HEK293T (cell line): Measurements from ENCODE around the gene PRAME.
A peak's percentile ranks its signal among the peaks of the same experiment; 100 is the strongest.

Experiments
- CTCF ChIA-PET: fragments of 350-600 bp; formaldehyde crosslinking; extraction: SDS; loops from one replicate; lab custom pipeline; 2021; ENCODE audit warnings: antibody characterized with exemption, inconsistent platforms; lab: Yijun Ruan, JAX
- POLR2A ChIA-PET: fragments of 350-600 bp; formaldehyde crosslinking; extraction: SDS; loops from one replicate; lab custom pipeline; 2020; ENCODE audit warnings: antibody characterized with exemption, inconsistent platforms; lab: Yijun Ruan, JAX
- DNase-seq: peaks from one replicate; pipeline ENCODE4 v3.0.0; 2012; ENCODE audit warnings: mixed read lengths; ENCODE audit errors: extremely low spot score
- ARNT ChIP-seq: fragments of 450-650 bp; IDR thresholded peaks from 2 replicates; pipeline ENCODE4 v1.6.1; 2017; ENCODE audit warnings: mild to moderate bottlenecking
- BHLHE40 ChIP-seq: fragments of 450-650 bp; IDR thresholded peaks from 2 replicates; pipeline ENCODE4 v1.6.1; 2016; ENCODE audit warnings: mild to moderate bottlenecking, moderate library complexity, borderline replicate concordance
- CTBP1 ChIP-seq: fragments of 450-650 bp; IDR thresholded peaks from 2 replicates; pipeline ENCODE4 v1.6.1; 2016; ENCODE audit warnings: borderline replicate concordance
- ELF4 ChIP-seq: fragments of 450-650 bp; IDR thresholded peaks from 2 replicates; pipeline ENCODE4 v1.6.1; 2017; ENCODE audit warnings: antibody characterized with exemption
- FOXA1 ChIP-seq: fragments of 450-650 bp; IDR thresholded peaks from 2 replicates; pipeline ENCODE4 v1.6.1; 2016; ENCODE audit warnings: mild to moderate bottlenecking
- FOXK2 ChIP-seq: fragments of 450-650 bp; IDR thresholded peaks from 2 replicates; pipeline ENCODE4 v1.6.1; 2016; ENCODE audit warnings: mild to moderate bottlenecking
- FOXM1 ChIP-seq: fragments of 450-650 bp; IDR thresholded peaks from 2 replicates; pipeline ENCODE4 v1.6.1; 2017; ENCODE audit warnings: mild to moderate bottlenecking, borderline replicate concordance
- HDGF ChIP-seq: fragments of 450-650 bp; IDR thresholded peaks from 2 replicates; pipeline ENCODE4 v1.6.1; 2017; ENCODE audit warnings: antibody characterized with exemption, borderline replicate concordance
- L3MBTL2 ChIP-seq: fragments of 450-650 bp; conservative IDR thresholded peaks from 2 replicates; pipeline ENCODE4 v1.6.1; 2016; ENCODE audit warnings: mild to moderate bottlenecking
- LEF1 ChIP-seq: fragments of 450-650 bp; IDR thresholded peaks from 2 replicates; pipeline ENCODE4 v1.6.1; 2017; ENCODE audit warnings: mild to moderate bottlenecking, borderline replicate concordance
- NFRKB ChIP-seq: fragments of 450-650 bp; IDR thresholded peaks from 2 replicates; pipeline ENCODE4 v1.6.1; 2016; ENCODE audit warnings: mild to moderate bottlenecking, moderate library complexity
- PKNOX1 ChIP-seq: fragments of 450-650 bp; IDR thresholded peaks from 2 replicates; pipeline ENCODE4 v1.6.1; 2016
- SP1 ChIP-seq: fragments of 450-650 bp; IDR thresholded peaks from 2 replicates; pipeline ENCODE4 v1.6.1; 2017
- SUZ12 ChIP-seq: fragments of 450-650 bp; IDR thresholded peaks from 2 replicates; pipeline ENCODE4 v1.6.1; 2016; ENCODE audit warnings: mild to moderate bottlenecking
- TARDBP ChIP-seq: fragments of 450-650 bp; IDR thresholded peaks from 2 replicates; pipeline ENCODE4 v1.6.1; 2016
- ZNF384 ChIP-seq: fragments of 450-650 bp; IDR thresholded peaks from 2 replicates; pipeline ENCODE4 v1.6.1; 2016

PRAME gene

GRCh38 chr22:22526125-22526912, 32.7 kb downstream of the PRAME start:
- no peak for DNase-seq
- ChIA-PET CTCF (interaction anchor here (0.6 kb wide), 1 partner anchor 7 kb away, joined by 3 read pairs; no protein-coding TSS in a partner anchor), POLR2A (no interaction called here)
- TF ChIP-seq PKNOX1 (peak; percentile 39; the same call in 1 of the 2 replicates), FOXA1 (no peak)

GRCh38 chr22:22523494-22523893, 35.6 kb downstream of the PRAME start:
- ChIA-PET CTCF (no interaction called here), POLR2A (no interaction called here)
- no peak for TF ChIP-seq CTBP1
- no peak for DNase-seq

DNA sequence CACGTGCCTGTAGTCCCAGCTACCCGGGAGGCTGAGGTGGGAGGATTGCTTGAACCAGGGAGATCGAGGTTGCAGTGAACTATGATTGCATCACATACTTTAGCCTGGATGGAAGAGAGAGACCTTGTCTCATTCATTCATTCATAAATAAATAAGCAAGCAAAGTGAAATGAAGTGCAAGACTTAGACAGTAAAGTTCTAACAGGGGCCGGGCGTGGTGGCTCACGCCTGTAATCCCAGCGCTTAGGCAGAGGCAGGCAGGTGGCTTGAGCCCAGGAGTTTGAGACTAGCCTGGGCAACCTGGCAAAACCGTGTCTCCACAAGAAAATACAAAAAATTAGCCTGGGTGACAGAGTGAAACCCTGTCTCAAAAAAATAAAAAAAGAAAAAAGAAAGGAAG, 37.4 kb downstream of the PRAME start:
- ChIA-PET POLR2A (interaction anchor here (1.7 kb wide), 1 partner anchor 13 kb away, joined by 3 read pairs; the partner anchor contains the start of gene ZNF280B), CTCF (no interaction called here)
- TF ChIP-seq L3MBTL2 (no peak), ARNT (no peak), SUZ12 (no peak), ZNF384 (no peak), BHLHE40 (no peak), LEF1 (no peak), PKNOX1 (no peak), CTBP1 (no peak), HDGF (no peak), NFRKB (no peak), FOXA1 (no peak), FOXM1 (no peak), TARDBP (no peak), SP1 (no peak), FOXK2 (no peak), ELF4 (no peak)

GRCh38 chr22:22520667-22521602, 38.1 kb downstream of the PRAME start:
- TF ChIP-seq CTBP1 (no peak), NFRKB (no peak), SP1 (no peak), ELF4 (no peak)
- ChIA-PET POLR2A (interaction anchor here (1.7 kb wide), 1 partner anchor 12 kb away, joined by 11 read pairs; the partner anchor contains the start of gene ZNF280B), CTCF (interaction anchor here (2.1 kb wide), 1 partner anchor 13 kb away, joined by 5 read pairs; the partner anchor contains the start of gene ZNF280B)
- no peak for DNase-seq

More for the DNA sequence above, 37.4 kb downstream of the PRAME start:
- no peak for DNase-seq

DNA sequence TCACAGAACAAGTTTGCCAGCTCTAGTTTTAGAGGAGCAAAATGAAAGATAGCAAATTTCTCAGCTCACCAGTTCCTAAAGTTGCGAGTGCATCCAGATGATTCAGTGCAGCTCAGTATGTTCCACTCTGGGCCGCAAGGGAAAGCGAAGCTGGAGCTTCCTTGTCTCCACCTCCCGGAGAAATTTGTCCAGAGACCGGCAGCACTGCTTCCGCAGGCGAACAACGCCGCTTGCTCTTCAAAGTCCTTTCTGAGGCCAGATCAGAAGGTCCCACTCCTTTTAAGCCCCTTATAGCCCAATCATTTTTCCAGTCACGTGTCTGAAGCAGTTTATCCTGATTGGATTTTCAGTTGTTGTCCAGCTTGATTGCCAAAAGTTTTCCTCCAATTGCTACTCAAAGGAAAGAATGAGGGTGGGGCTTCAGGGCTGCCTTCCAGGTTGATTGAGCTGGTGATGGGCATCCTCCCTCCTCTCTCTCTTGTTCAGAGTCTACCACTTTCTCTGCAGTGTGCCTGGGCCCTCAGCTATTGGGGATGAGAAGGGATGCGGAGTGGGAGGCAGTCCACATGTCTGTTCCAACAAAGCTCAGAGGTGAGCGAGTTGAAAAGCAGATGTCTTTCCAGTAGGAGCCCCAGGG, 38.9 kb downstream of the PRAME start, which contains the start of gene ZNF280A:
ZNF280A (minus strand) TSS at position 251 of the 637 bp plus-strand sequence. CDS start 4,640 bp downstream, outside the sequence.
- TF ChIP-seq PKNOX1 (no peak), FOXA1 (no peak), BHLHE40 (no peak), CTBP1 (no peak), ELF4 (no peak), FOXM1 (no peak), FOXK2 (no peak), LEF1 (no peak), TARDBP (no peak), L3MBTL2 (no peak), HDGF (no peak), ZNF384 (no peak), NFRKB (no peak), ARNT (no peak), SUZ12 (no peak), SP1 (no peak)
- peak; percentile 28 for DNase-seq
- ChIA-PET CTCF (interaction anchor here (0.7 to 2.1 kb wide), 2 partner anchors 9 to 12 kb away, joined by 3 to 5 read pairs; partner anchors contain the start of gene ZNF280B), POLR2A (interaction anchor here (1.7 kb wide), 1 partner anchor 11 kb away, joined by 11 read pairs; the partner anchor contains the start of gene ZNF280B)
